ENCODE results near the gene CUL4A. TPM values are rescaled to one million over a fixed set of nuclear protein-coding genes. Genes with fewer than 3 reads are reported as not detected.

The CUL4A gene
- total RNA-seq, 1 donor from 2014 or later: 208 TPM

DNA sequence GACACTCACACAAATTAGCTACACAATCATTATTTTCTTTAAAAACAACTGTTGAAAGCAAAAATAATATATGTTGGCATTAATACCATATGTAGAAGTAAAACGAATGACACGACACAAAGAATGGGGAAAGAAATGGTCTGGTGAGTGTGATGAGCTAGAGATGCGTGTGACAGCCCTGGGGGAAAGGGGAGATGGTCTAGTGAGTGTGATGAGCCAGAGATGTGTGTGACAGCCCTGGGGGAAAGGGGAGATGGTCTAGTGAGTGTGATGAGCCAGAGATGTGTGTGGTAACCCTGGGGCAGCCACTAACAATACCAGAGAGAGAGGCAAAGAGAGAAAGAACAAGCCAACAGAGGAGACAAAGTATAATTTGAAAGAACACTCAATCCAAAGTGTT, 65.3 kb downstream of the CUL4A start:
- no peak overlapping the region for H3K4me3 ChIP-seq
- no peaks in the 10 kb centered on the region for H3K9me3 ChIP-seq
- no peak for DNase-seq (ENCODE audit: low spot score in 2 of 2)
- TF ChIP-seq, protein P1, sequence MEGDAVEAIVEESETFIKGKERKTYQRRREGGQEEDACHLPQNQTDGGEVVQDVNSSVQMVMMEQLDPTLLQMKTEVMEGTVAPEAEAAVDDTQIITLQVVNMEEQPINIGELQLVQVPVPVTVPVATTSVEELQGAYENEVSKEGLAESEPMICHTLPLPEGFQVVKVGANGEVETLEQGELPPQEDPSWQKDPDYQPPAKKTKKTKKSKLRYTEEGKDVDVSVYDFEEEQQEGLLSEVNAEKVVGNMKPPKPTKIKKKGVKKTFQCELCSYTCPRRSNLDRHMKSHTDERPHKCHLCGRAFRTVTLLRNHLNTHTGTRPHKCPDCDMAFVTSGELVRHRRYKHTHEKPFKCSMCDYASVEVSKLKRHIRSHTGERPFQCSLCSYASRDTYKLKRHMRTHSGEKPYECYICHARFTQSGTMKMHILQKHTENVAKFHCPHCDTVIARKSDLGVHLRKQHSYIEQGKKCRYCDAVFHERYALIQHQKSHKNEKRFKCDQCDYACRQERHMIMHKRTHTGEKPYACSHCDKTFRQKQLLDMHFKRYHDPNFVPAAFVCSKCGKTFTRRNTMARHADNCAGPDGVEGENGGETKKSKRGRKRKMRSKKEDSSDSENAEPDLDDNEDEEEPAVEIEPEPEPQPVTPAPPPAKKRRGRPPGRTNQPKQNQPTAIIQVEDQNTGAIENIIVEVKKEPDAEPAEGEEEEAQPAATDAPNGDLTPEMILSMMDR (IDR thresholded peaks at IDR 0.05): no peak
- no peaks in the 10 kb centered on the region for H3K4me1 ChIP-seq
- no peaks in the 10 kb centered on the region for H3K36me3 ChIP-seq
- intact Hi-C loops (cut with DNase I): loop anchor here (5.0 kb wide), 2 partner anchors 118 to 178 kb away; partner anchors contain the start of gene ADPRHL1
- H3K27me3 ChIP-seq: no peaks in the 10 kb centered on the region
- H3K27ac ChIP-seq: no peak overlapping the region

DNA sequence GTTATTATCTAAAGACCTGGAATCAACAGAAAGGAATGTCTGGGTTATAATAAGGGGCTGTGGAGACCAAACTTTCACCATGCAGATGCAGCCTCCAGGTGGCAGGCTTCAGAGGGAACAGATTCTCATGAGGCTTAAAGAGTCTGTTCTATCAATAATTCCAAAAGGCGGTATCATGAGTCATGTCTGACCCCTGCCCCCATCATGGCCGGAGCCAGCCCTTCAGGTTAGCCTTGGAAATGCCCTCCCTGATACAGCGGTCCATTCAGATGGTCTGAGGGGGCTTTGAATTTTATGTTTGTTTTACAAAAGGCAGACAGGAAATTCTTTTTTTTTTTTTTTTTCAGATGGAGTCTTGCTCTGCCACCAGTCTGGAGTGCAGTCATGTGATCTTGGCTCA, 66.0 kb downstream of the CUL4A start:
- TF ChIP-seq, protein P1 (IDR thresholded peaks at IDR 0.05): peak in 2 of 3 experiments; percentile 30 to 45
- no peak overlapping the region for H3K4me3 ChIP-seq
- no peaks in the 10 kb centered on the region for H3K9me3 ChIP-seq
- no peaks in the 10 kb centered on the region for H3K36me3 ChIP-seq
- no peak overlapping the region for H3K27ac ChIP-seq
- no peaks in the 10 kb centered on the region for H3K27me3 ChIP-seq
- intact Hi-C loops (cut with DNase I): loop anchor here (5.0 kb wide), 2 partner anchors 117 to 177 kb away; partner anchors contain the start of gene ADPRHL1
- no peaks in the 10 kb centered on the region for H3K4me1 ChIP-seq
- no peak for DNase-seq (ENCODE audit: low spot score in 2 of 2)

DNA sequence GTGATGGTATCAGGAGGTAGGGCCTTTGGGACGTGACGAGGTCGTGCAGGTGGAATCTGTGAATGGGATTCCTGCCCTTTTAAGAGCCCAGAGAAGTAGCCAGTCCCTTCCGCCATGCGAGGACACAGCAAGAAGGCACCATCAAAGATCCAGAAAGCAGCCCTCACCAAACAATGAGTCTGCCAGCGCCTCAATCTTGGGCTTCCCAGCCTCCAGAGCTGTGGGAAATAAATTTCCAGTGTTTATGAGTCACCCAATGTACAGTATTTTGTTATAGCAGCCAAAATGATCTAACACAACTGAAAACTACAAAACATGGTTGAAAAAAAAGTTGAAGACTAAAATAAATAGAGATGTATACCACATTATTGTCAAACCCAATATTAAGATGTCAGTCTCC, 70.7 kb downstream of the CUL4A start:
- no peak for DNase-seq (ENCODE audit: low spot score in 2 of 2)
- H3K4me1 ChIP-seq: no peaks in the 10 kb centered on the region
- no peak overlapping the region for H3K27ac ChIP-seq
- intact Hi-C loops (cut with DNase I): no loop called here
- no peaks in the 10 kb centered on the region for H3K9me3 ChIP-seq
- TF ChIP-seq, protein P1 (IDR thresholded peaks at IDR 0.05): no peak
- no peaks in the 10 kb centered on the region for H3K36me3 ChIP-seq
- H3K27me3 ChIP-seq: no peaks in the 10 kb centered on the region
- no peak overlapping the region for H3K4me3 ChIP-seq

DNA sequence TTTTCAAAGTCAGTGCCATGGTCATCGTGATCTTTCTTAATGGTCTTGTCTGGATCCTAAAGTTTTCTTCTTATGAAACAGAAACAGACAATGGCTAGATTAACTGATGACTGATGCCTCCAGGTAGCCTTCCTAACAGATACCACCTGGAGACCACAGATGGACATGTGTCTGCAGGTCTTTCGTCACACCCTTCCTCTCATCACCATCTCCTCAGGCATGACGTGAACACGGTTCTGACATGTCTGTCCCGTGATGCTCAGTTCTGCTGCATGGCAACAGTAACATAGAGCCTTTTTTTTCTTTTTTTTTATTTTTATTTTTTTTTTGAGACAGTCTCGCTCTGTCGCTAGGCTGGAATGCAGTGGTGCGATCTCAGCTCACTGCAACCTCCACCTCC, 74.5 kb downstream of the CUL4A start:
- H3K27ac ChIP-seq: no peak overlapping the region
- no peak overlapping the region for H3K4me3 ChIP-seq
- no peak for DNase-seq (ENCODE audit: low spot score in 2 of 2)
- no peaks in the 10 kb centered on the region for H3K36me3 ChIP-seq
- TF ChIP-seq, protein P1 (IDR thresholded peaks at IDR 0.05): no peak
- no peaks in the 10 kb centered on the region for H3K27me3 ChIP-seq
- intact Hi-C loops (cut with DNase I): no loop called here
- no peaks in the 10 kb centered on the region for H3K4me1 ChIP-seq
- H3K9me3 ChIP-seq: no peaks in the 10 kb centered on the region

DNA sequence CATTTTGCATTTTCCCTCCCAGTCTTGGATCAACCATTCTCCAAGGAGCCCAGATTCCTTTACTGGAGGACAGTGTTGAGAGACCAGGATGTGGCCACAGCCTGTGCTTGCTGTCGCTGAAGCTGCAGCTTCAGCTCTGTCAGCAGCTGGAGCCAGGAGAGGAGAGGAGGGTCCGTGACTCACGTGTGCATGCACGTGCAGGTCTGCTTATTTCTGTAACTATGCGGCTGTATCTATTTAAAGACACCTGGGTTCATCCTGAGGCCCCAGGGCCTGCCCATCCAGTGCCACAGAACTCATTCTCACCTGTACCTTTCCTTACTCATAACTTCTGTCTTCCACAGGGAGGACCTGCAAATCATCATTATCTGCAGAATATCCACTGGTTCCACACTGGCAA, 79.5 kb downstream of the CUL4A start:
- H3K27ac ChIP-seq: no peak overlapping the region

More for the DNA sequence above, 79.5 kb downstream of the CUL4A start:
- no peak for DNase-seq (ENCODE audit: low spot score in 2 of 2)
- Histone ChIP-seq H3K9me3 (no peaks in the 10 kb centered on the region), H3K27me3 (no peaks in the 10 kb centered on the region), H3K4me3 (no peak overlapping the region), H3K4me1 (no peaks in the 10 kb centered on the region), H3K36me3 (no peaks in the 10 kb centered on the region)
- intact Hi-C loops (cut with DNase I): no loop called here
- TF ChIP-seq, protein P1 (IDR thresholded peaks at IDR 0.05): no peak
